T-helper 17 cell (primary cell): ENCODE results near the gene ARID4B. TPM values are rescaled to one million over a fixed set of nuclear protein-coding genes. Genes with fewer than 3 reads are reported as not detected.
"Not testable (repeated sequence)": the region's sequence is repeated elsewhere in the genome, so short reads cannot be mapped to it uniquely, and the experiment has no call there.

ENCODE experiments used
- ATAC-seq: fragments of 150-1000 bp; cut with Tn5 transposase; 2 replicates; pipeline ENCODE4 v1.10.0; 2021; ENCODE audit warnings: mild to moderate bottlenecking, moderate library complexity
- DNase-seq, 3 donors: peaks; one replicate each; pipeline versions ENCODE4 v3.0.0 to v3.0.0-alpha.2; 2020 to 2021
- H3K9me3 ChIP-seq: one replicate; pipeline ENCODE4 v1.7.0; 2013; ENCODE audit warnings: low read length, mild to moderate bottlenecking; ENCODE audit not compliant: control insufficient read depth, poor library complexity, severe bottlenecking
- H3K27ac Mint-ChIP-seq: one replicate; pipeline ENCODE4 v1.8.0; 2022; ENCODE audit warnings: mild to moderate bottlenecking, moderate library complexity, mixed read lengths
- H3K27me3 Mint-ChIP-seq: one replicate; pipeline ENCODE4 v1.8.0; 2022; ENCODE audit warnings: mixed read lengths
- H3K36me3 Mint-ChIP-seq: one replicate; pipeline ENCODE4 v1.8.0; 2022; ENCODE audit warnings: low read depth, mixed read lengths
- H3K4me1 Mint-ChIP-seq: one replicate; pipeline ENCODE4 v1.8.0; 2022; ENCODE audit warnings: mild to moderate bottlenecking, mixed read lengths
- H3K4me3 Mint-ChIP-seq: one replicate; pipeline ENCODE4 v1.8.0; 2022; ENCODE audit warnings: mild to moderate bottlenecking, moderate library complexity, mixed read lengths
- total RNA-seq, 4 donors: library from RNA in 2 of 4; stranded (reverse) in 2 of 4; gene quantifications; one replicate each; pipeline ENCODE4 v1.2.3 and lab custom pipeline; 2022 to 2026

ARID4B gene
- total RNA-seq, 2 donors from 2014 or later = 163 to 182 TPM

DNA sequence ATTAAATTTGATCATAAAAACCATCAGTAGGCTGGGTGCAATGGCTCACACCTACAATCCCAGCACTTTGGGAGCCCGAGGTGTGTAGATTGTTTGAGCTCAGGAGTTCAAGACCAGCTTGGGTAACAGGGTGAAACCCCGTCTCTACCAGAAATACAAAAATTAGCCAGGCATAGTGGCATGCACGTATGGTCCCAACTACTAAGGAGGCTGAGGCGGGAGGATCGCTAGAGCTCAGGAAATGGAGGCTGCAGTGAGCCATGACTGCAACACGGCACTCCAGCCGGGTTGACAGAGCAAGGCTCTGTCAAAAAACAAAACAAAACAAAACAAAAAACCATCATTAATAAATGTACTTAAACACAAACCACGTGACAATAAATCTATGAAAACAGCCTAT, 61.0 kb downstream of the ARID4B start:
- no peak for ATAC-seq
- peaks cover 37% of the 10 kb centered on the region for H3K4me1 Mint-ChIP-seq
- no peak overlapping the region for H3K4me3 Mint-ChIP-seq

DNA sequence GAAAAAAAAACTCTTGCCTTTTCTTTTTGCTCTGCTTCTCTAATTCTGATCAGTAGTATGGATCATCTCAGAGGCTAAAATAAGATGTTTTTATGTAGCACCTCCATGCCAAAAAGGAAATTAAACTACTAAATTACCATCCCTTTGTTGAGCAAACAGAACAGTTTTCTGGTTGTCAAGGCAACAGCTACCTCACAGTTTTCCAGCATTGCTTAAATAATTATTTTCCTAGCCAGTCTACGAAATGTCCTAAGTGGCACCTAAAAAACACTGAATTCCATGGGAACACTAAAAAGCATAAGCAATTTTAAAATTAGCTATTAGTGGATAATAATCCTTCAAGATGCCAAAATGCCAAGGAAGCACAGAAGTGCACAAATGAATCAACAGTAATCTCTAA, 61.7 kb downstream of the ARID4B start:
- no peak for ATAC-seq
- Mint-ChIP-seq H3K4me1 (peaks cover 40% of the 10 kb centered on the region), H3K4me3 (peak overlapping the region; percentile 21), H3K36me3 (no peaks in the 10 kb centered on the region), H3K27ac (peak overlapping the region; percentile 92), H3K27me3 (no peaks in the 10 kb centered on the region)
- no peak for DNase-seq
- no peaks in the 10 kb centered on the region for H3K9me3 ChIP-seq

More for the DNA sequence above, 61.0 kb downstream of the ARID4B start:
- no peak for DNase-seq
- Mint-ChIP-seq H3K36me3 (no peaks in the 10 kb centered on the region), H3K27ac (peak overlapping the region; percentile 92), H3K27me3 (no peaks in the 10 kb centered on the region)
- no peaks in the 10 kb centered on the region for H3K9me3 ChIP-seq

DNA sequence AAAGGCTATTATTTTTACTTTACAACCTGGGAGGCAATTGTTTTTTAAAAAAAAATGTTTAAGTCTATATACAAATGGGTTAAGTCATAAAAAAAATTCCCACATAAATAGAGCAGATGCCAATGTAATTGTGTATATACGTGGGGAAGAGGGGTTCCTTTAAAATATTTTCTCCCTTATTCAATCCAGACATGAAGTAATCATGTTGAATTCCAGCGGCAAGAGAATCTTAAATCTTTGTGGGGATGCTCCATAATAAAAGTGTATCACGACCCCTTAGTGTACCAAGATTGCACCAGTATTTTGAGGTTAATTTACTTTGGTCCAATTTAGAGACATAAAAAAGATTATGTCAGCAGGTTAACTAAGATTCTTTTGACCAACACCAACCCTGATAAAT, 62.1 kb downstream of the ARID4B start:
- no peaks in the 10 kb centered on the region for H3K27me3 Mint-ChIP-seq
- no peaks in the 10 kb centered on the region for H3K9me3 ChIP-seq
- ATAC-seq (no peak), DNase-seq (no peak)
- H3K36me3 Mint-ChIP-seq = no peaks in the 10 kb centered on the region
- peaks cover 39% of the 10 kb centered on the region for H3K4me1 Mint-ChIP-seq
- H3K4me3 Mint-ChIP-seq = peak overlapping the region; percentile 21
- peak overlapping the region; percentile 83 for H3K27ac Mint-ChIP-seq

DNA sequence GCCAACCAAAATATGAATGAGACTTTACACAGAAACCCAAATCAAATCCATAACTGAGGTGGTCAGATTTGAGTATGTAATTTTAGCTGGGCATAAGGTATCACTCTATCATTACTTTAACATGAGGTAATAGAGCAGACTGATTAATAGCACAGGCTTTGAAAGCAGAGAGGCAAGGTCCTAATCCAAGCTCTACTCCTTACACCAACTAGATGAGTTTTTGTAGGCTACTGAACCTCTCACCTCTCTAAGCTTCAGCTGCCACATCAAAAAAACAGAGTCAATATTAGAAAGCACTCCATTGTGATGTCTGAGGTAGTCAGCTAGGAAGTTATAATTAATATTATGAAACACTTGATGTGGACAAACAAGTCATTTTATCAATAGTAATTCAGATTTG, 63.7 kb downstream of the ARID4B start:
- ATAC-seq (no peak), DNase-seq (no peak)
- Mint-ChIP-seq H3K36me3 (no peaks in the 10 kb centered on the region), H3K4me1 (peaks cover 39% of the 10 kb centered on the region), H3K27me3 (no peaks in the 10 kb centered on the region), H3K4me3 (no peak overlapping the region), H3K27ac (peak overlapping the region; percentile 83)
- no peaks in the 10 kb centered on the region for H3K9me3 ChIP-seq

DNA sequence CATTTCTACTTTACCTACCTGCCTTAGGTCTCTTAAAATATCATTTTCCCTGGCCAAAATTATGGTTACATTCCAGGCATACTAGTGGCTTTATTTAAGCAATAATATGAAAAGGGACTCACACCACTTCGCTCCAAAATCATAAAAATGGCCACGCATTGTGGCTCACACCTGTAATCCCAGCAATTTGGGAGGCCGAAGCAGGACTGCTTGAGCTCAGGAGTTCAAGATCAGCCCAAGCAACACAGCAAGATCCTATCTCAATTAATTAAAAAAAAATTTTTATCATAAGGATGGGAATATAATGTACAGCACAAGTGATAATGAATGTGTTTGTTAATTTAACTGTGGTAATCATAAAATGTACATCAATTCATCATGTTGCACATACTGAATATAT, 65.4 kb downstream of the ARID4B start:
- no peak overlapping the region for H3K27ac Mint-ChIP-seq

DNA sequence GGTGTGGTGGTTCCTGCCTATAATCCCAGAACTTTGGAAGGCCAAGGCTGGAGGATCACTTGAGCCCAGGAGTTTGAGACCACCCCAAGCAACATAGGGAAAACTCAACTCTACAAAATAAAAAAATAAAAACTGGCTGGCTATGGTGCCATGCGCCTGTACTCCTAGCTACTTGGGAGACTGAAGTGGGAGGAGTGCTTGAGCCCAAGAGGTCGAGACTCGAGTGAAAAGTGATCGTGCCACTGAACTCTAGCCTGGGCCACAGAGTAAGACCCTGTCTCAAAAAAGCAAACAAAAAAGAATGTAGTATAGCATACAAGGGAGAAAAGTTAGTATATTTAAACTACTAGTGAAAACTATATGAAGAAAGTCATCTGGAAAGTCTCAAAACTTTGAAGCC, 66.7 kb downstream of the ARID4B start:
- Mint-ChIP-seq H3K27ac (peak overlapping the region; percentile 16), H3K36me3 (no peaks in the 10 kb centered on the region), H3K4me3 (no peak overlapping the region), H3K27me3 (no peaks in the 10 kb centered on the region), H3K4me1 (peaks cover 35% of the 10 kb centered on the region)
- DNase-seq (no peak), ATAC-seq (no peak)
- H3K9me3 ChIP-seq = no peaks in the 10 kb centered on the region

More for the DNA sequence above, 65.4 kb downstream of the ARID4B start:
- H3K4me3 Mint-ChIP-seq = no peak overlapping the region
- no peak for DNase-seq
- H3K4me1 Mint-ChIP-seq = peaks cover 39% of the 10 kb centered on the region
- no peak for ATAC-seq
- H3K9me3 ChIP-seq = no peaks in the 10 kb centered on the region
- H3K27me3 Mint-ChIP-seq = no peaks in the 10 kb centered on the region
- no peaks in the 10 kb centered on the region for H3K36me3 Mint-ChIP-seq

DNA sequence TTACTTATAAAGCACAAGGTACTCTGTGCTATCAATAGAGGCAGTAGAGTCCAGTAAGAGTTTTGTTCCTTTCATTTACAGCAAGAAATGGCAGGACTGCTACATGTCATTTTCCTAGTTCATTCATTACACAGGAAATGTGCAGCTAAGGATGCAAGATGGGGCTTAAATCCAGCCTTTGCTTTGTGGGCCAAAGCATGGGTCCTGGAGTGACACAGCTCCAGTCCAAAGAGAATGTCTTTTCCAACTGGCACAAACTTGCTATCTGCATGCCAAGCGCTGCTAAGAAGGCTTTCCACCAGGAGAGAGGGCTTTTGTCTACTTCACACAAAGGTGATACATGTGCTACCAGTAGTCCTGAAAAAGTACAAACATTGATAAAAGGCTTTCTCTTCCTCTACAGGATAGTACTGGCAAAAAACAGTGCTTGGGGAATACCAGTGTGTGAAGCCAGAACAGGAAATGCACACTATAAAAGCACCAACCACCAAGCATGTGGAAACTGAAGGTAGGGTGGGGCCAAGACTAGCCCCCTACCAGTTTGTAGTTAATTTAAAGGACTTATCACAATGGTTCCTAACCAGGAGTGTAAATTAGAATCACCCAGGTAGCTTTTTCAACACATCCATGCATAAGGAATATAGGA, 68.7 kb downstream of the ARID4B start:
- no peak for DNase-seq
- H3K36me3 Mint-ChIP-seq = no peaks in the 10 kb centered on the region
- peak; percentile 55 for ATAC-seq
- H3K27me3 Mint-ChIP-seq = no peaks in the 10 kb centered on the region
- no peaks in the 10 kb centered on the region for H3K9me3 ChIP-seq
- peaks cover 32% of the 10 kb centered on the region for H3K4me1 Mint-ChIP-seq
- no peak overlapping the region for H3K27ac Mint-ChIP-seq
- H3K4me3 Mint-ChIP-seq = peak overlapping the region; percentile 19

DNA sequence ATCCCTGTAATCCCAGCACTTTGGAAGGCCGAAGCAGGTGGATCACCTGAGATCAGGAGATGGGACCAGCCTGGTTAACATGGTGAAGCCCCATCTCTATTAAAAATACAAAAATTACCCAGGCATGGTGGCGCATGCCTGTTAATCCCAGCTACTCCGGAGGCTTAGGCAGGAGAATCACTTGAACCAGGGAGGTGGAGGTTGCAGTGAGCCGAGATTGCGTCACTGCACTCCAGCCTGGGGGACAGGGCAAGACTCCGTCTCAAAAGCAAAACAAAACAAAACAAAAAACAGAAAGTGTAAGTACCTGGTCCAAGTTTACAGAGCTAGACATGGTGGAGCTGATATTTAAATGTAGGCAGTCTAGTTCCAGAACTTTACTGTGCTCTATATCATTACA, 69.9 kb downstream of the ARID4B start:
- Mint-ChIP-seq H3K27ac (peak overlapping the region; percentile 78), H3K4me1 (peaks cover 30% of the 10 kb centered on the region)
- not testable (repeated sequence) for H3K4me3 Mint-ChIP-seq, ATAC-seq, DNase-seq, H3K9me3 ChIP-seq, H3K27me3 Mint-ChIP-seq, H3K36me3 Mint-ChIP-seq

DNA sequence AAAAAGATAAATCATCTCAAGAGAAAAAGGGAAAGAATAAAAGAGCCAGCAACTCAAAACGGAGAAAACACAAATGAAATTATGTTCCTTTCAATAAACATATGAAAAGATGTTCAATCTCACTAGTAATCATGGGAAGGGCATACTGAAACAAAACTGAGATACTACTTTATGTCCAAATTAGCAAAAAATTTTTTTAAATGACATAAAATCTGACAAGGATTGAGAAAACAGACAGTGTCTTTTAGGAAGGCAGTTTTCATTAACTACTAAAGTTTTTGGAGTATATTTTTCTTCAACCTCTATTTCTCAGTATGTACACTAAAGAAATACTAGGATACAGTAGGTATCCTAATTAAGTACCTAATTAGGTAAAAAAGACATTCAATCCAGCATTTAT, 73.3 kb downstream of the ARID4B start:
- peaks cover 6% of the 10 kb centered on the region for H3K36me3 Mint-ChIP-seq
- DNase-seq (no peak), ATAC-seq (no peak)
- H3K27me3 Mint-ChIP-seq = no peaks in the 10 kb centered on the region
- H3K4me1 Mint-ChIP-seq = peaks cover 23% of the 10 kb centered on the region
- peak overlapping the region; percentile 27 for H3K27ac Mint-ChIP-seq
- H3K4me3 Mint-ChIP-seq = peak overlapping the region; percentile 12
- no peaks in the 10 kb centered on the region for H3K9me3 ChIP-seq

DNA sequence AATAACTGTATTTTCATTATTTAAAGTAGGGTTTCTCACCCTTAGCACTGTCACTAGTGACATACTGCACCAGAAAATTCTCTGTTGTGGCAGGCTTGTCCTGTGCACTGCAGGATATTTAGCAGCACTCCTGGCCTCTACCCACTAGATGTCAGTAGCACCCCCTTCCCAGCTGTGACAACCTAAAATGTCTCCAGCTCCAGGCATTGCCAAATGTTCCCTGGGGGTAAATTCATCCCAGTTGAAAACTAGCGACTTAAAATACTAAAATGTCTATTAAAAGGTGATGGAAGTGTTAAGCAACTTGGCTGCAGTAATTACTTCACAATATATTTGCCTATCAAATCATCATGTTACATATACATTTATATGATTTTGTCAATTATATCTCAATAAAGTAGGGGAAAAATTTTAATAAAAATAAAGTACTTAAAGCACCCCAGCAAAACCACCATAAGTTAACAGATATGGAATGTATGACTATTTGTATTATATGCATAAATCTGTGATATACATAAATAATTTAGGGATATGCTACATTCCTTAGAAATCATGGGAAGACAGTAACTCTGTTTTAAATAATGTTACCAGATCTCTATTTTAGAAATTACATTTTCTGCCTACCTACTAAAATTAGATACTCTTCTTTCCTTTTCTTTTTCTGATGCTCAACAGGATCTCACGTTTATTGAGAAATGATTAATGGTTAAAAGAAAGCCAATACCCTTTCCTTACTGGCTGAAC, 74.6 kb downstream of the ARID4B start:
- ATAC-seq (peak; percentile 91), DNase-seq (peak in 2 of 3 donors; percentile 32 to 48)
- no peaks in the 10 kb centered on the region for H3K27me3 Mint-ChIP-seq
- H3K4me3 Mint-ChIP-seq = no peak overlapping the region
- peaks cover 18% of the 10 kb centered on the region for H3K4me1 Mint-ChIP-seq
- peak overlapping the region; percentile 82 for H3K27ac Mint-ChIP-seq
- no peaks in the 10 kb centered on the region for H3K9me3 ChIP-seq
- H3K36me3 Mint-ChIP-seq = peaks cover 6% of the 10 kb centered on the region

DNA sequence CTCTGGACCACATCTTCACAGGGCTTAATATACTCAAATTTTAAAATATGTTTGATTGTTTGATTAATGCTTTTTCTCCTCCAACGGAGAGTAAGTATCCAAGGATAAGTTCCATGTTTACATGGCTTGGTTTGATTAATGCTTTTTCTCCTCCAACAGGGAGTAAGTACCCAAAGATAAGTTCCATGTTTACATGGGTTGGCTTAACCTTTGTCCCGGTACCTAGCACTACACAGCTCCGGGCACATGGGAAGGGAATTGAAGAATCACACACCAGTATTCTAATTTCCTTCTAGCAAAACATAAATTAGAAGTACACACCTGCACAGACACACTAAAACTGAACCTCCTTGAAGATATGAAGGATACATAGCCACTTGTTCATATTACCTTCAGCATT, 77.5 kb downstream of the ARID4B start:
- no peak for ATAC-seq
- Mint-ChIP-seq H3K4me1 (peaks cover 25% of the 10 kb centered on the region), H3K27me3 (no peaks in the 10 kb centered on the region), H3K4me3 (no peak overlapping the region), H3K27ac (peak overlapping the region; percentile 68), H3K36me3 (peaks cover 10% of the 10 kb centered on the region)
- no peaks in the 10 kb centered on the region for H3K9me3 ChIP-seq
- no peak for DNase-seq

DNA sequence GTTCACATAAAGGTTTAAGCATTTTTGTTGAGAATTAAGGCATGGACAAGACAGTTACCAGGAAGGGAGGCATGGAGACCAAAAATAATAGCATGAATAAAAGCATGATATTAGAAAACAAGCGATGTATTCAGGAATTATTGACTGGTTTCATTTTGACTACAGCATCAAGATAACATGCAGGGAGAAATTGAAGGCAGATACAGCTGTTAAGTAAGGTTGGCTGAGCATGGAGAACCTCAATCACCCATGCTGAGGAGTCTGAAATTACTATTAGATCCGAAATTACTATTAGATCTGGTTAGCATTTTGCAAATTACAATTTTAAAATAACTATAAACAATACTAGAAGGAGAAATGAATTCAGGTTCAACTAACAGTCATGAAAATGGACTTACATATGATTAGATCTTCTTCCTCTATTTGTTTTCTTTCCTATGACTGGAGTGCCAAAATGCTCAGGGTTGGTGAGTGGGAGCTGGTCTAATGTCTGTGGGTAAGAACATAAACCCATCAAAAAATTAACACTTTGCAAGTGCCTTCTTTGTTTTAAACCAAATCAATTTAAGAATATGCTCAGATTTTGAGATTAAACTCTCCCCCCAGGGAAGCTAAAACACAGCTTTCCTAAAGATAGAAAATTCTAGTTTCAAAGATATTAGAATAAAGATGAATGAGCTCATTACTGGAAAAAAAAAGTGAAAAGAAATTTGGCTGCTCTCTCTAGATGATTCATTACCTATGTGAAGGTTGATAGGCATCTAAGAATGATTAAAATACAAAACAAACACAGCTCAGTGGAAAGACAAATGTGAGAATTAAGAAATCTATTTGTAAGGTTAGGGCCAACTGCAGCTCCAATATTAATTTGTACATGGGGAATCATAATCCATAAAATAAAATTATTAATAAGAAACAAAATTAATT, 81.7 kb downstream of the ARID4B start:
- DNase-seq = no peak
- Mint-ChIP-seq H3K4me1 (peaks cover 32% of the 10 kb centered on the region), H3K4me3 (peak overlapping the region; percentile 65), H3K27me3 (no peaks in the 10 kb centered on the region), H3K27ac (peak overlapping the region; percentile 86), H3K36me3 (peaks cover 11% of the 10 kb centered on the region)
- H3K9me3 ChIP-seq = no peaks in the 10 kb centered on the region
- ATAC-seq = no peak

DNA sequence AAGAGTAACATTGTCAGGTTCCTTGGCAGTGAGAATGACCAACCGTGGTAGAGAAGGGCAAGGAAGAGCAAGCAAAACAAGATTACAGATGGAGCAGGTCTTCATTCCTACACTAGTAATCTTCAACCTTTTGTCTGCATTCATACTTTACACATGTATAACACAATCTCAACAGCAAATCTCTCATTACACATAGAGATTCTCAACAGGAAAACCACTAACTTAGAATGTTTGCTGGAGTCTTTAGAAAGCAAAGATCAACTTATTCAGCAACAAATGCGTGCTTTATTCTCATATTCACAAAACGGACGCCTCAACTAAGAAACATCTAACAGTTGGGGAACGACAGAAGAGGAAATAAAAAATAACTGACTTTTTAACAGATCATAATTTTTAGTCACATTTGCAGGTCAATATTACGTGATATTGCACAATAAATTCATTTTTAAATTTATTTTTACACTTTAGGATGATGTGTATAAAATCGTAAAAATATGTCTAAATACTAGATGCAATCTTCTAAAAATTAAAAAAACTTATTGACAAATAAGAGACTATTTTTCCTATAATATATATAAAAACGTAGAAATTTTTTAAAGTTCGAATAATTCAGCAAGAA, 82.9 kb downstream of the ARID4B start:
- H3K4me1 Mint-ChIP-seq = peaks cover 37% of the 10 kb centered on the region
- DNase-seq = no peak
- ATAC-seq = peak; percentile 60
- H3K27ac Mint-ChIP-seq = peak overlapping the region; percentile 86
- no peaks in the 10 kb centered on the region for H3K9me3 ChIP-seq
- peaks cover 8% of the 10 kb centered on the region for H3K36me3 Mint-ChIP-seq
- H3K4me3 Mint-ChIP-seq = peak overlapping the region; percentile 82
- H3K27me3 Mint-ChIP-seq = no peaks in the 10 kb centered on the region
